CD14-positive monocyte (primary cell): ENCODE data around the gene BIRC2. TPM values are rescaled to one million over a fixed set of nuclear protein-coding genes. Genes with fewer than 3 reads are reported as not detected.

Source experiments
- DNase-seq, 3 donors: peaks; one replicate each; pipeline ENCODE4 v3.0.0-alpha.2; 2011 to 2022
- H2AFZ ChIP-seq: 2 replicates; pipeline ENCODE4 v1.6.0; 2012; ENCODE audit warnings: mild to moderate bottlenecking, low read depth, low read length, inconsistent platforms; ENCODE audit not compliant: insufficient read depth, poor library complexity, severe bottlenecking
- H3K27ac ChIP-seq, 2 donors: 1 replicate in 1 of 2; 2 replicates in 1 of 2; pipeline ENCODE4 v1.5.1; 2012 to 2013; ENCODE audit warnings: low read length in 2 of 2, control low read depth in 1 of 2, inconsistent platforms in 1 of 2, low read depth in 1 of 2, mild to moderate bottlenecking in 1 of 2
- H3K27me3 ChIP-seq, 2 donors: one replicate each; pipeline versions ENCODE4 v1.6.0 to v1.6.1; 2011 to 2013; ENCODE audit warnings: low read length in 2 of 2; ENCODE audit not compliant: control insufficient read depth in 2 of 2, insufficient read depth in 2 of 2
- H3K36me3 ChIP-seq, 2 donors: replicated peaks in 1 of 2; 1 replicate in 1 of 2; 2 replicates in 1 of 2; pipeline versions ENCODE4 v1.5.1 to v1.6.1; 2012 to 2013; ENCODE audit warnings: low read length in 2 of 2, control low read depth in 1 of 2, inconsistent platforms in 1 of 2, mild to moderate bottlenecking in 1 of 2; ENCODE audit not compliant: insufficient read depth in 2 of 2, control insufficient read depth in 1 of 2
- H3K4me1 ChIP-seq, 2 donors: 1 replicate in 1 of 2; 2 replicates in 1 of 2; pipeline versions ENCODE4 v1.5.1 to v1.6.1; 2012 to 2013; ENCODE audit warnings: low read length in 2 of 2, control low read depth in 1 of 2, inconsistent platforms in 1 of 2, mild to moderate bottlenecking in 1 of 2, moderate library complexity in 1 of 2; ENCODE audit not compliant: insufficient read depth in 2 of 2, control insufficient read depth in 1 of 2
- H3K4me2 ChIP-seq: replicated peaks from 2 replicates; pipeline ENCODE3; 2012; ENCODE audit warnings: low read length, moderate library complexity, mild to moderate bottlenecking; ENCODE audit not compliant: poor library complexity, severe bottlenecking; ENCODE audit errors: extremely low read depth
- H3K4me3 ChIP-seq, 3 experiments: fragments of 200-600 bp in 1 of 3; sonication (generic) in 1 of 3; replicated peaks in 1 of 3; 1 replicate in 2 of 3; 2 replicates in 1 of 3; pipeline ENCODE4 v1.5.1; 2011 to 2013; ENCODE audit warnings: low read length in 3 of 3, mild to moderate bottlenecking in 3 of 3, control low read depth in 2 of 3, low read depth in 2 of 3, inconsistent platforms in 1 of 3, moderate library complexity in 1 of 3
- H3K79me2 ChIP-seq: 2 replicates; pipeline ENCODE4 v1.6.0; 2012; ENCODE audit warnings: mild to moderate bottlenecking, control low read depth, inconsistent platforms, low read length, moderate library complexity; ENCODE audit not compliant: insufficient read depth
- H3K9ac ChIP-seq: 2 replicates; pipeline ENCODE4 v1.6.0; 2017; ENCODE audit warnings: low read length, mild to moderate bottlenecking; ENCODE audit not compliant: insufficient read depth, poor library complexity, severe bottlenecking
- H3K9me3 ChIP-seq, 2 donors: replicated peaks in 1 of 2; 1 replicate in 1 of 2; 2 replicates in 1 of 2; pipeline versions ENCODE4 v1.5.1 to v1.6.1; 2012 to 2013; ENCODE audit warnings: low read length in 2 of 2, control low read depth in 1 of 2; ENCODE audit not compliant: control insufficient read depth in 1 of 2, insufficient read depth in 1 of 2
- H4K20me1 ChIP-seq: 2 replicates; pipeline ENCODE4 v1.6.0; 2012; ENCODE audit warnings: mild to moderate bottlenecking, low read length, control low read depth, moderate library complexity; ENCODE audit not compliant: insufficient read depth
- H3K27ac Mint-ChIP-seq, 7 donors: one replicate each; pipeline ENCODE4 v1.8.0; 2020; ENCODE audit warnings: mild to moderate bottlenecking in 7 of 7, mixed read lengths in 7 of 7, moderate library complexity in 6 of 7, inconsistent platforms in 2 of 7
- H3K27me3 Mint-ChIP-seq, 3 donors: one replicate each; pipeline ENCODE4 v1.8.0; 2021 to 2022; ENCODE audit warnings: low read depth in 3 of 3, mild to moderate bottlenecking in 3 of 3, mixed read lengths in 3 of 3, moderate library complexity in 3 of 3, inconsistent platforms in 1 of 3
- H3K36me3 Mint-ChIP-seq, 2 donors: one replicate each; pipeline ENCODE4 v1.8.0; 2020; ENCODE audit warnings: mixed read lengths in 2 of 2, inconsistent platforms in 1 of 2, mild to moderate bottlenecking in 1 of 2
- H3K4me1 Mint-ChIP-seq: one replicate; pipeline ENCODE4 v1.8.0; 2020; ENCODE audit warnings: mild to moderate bottlenecking, mixed read lengths
- H3K4me3 Mint-ChIP-seq, 2 donors: one replicate each; pipeline ENCODE4 v1.8.0; 2020; ENCODE audit warnings: mild to moderate bottlenecking in 2 of 2, mixed read lengths in 2 of 2, moderate library complexity in 1 of 2
- H3K9me3 Mint-ChIP-seq, 7 donors: one replicate each; pipeline ENCODE4 v1.8.0; 2020 to 2022; ENCODE audit warnings: mixed read lengths in 7 of 7, mild to moderate bottlenecking in 6 of 7, moderate library complexity in 6 of 7, inconsistent platforms in 2 of 7
- CTCF ChIP-seq: fragments of 200-600 bp; IDR thresholded peaks from one replicate; pipeline ENCODE4 v1.8.0; 2022; ENCODE audit warnings: antibody characterized with exemption, mild to moderate bottlenecking
- WGBS: methylation state at CpG from one replicate; pipeline ENCODE4 v1.1.5; 2013; ENCODE audit warnings: missing lambda C conversion rate; ENCODE audit not compliant: insufficient coverage; 5-methylcytosine and 5-hydroxymethylcytosine counted together
- intact Hi-C, 2 donors: fragments of 100-400 bp; cut with micrococcal nuclease; formaldehyde crosslinking; loops; one replicate each; pipeline versions ENCODE4 v1.15.0 to v1.15.1; 2023
- polyA plus RNA-seq, 3 donors: library from polyadenylated mRNA; depleted of rRNA in 1 of 3; unstranded in 2 of 3; stranded (reverse) in 1 of 3; fragments of 300-500 nt in 2 of 3; fragments of >200 nt in 1 of 3; fragmentation: Illumina TruSeq in 2 of 3; gene quantifications; 1 replicate in 2 of 3; 2 replicates in 1 of 3; pipeline ENCODE4 v1.2.3, GENCODE V29; 2012 to 2021

The BIRC2 gene
- polyA plus RNA-seq, 3 donors, result 25.3 to 54.7 (median 50.2) TPM

GRCh38 chr11:102331341-102331740, 15.7 kb upstream of the BIRC2 start:
- Histone ChIP-seq H3K79me2 (no peaks in the 10 kb centered on the region), H3K9me3 (no peaks in the 10 kb centered on the region), H2AFZ (no peak overlapping the region), H3K4me2 (no peak overlapping the region), H3K4me3 (no peak overlapping the region), H3K27ac (no peak overlapping the region), H4K20me1 (peaks cover 7% of the 10 kb centered on the region), H3K27me3 (no peaks in the 10 kb centered on the region), H3K9ac (no peak overlapping the region), H3K4me1 (no peaks in the 10 kb centered on the region), H3K36me3 (peaks cover 32 to 72% of the 10 kb centered on the region in 2 donors)
- intact Hi-C loops, result no loop called here
- Mint-ChIP-seq H3K36me3 (peaks cover 54 to 55% of the 10 kb centered on the region in 2 donors), H3K4me3 (no peak overlapping the region), H3K27ac (no peak overlapping the region), H3K9me3 (no peaks in the 10 kb centered on the region), H3K27me3 (peaks cover 0 to 2% (median 0%) of the 10 kb centered on the region in 3 donors), H3K4me1 (no peaks in the 10 kb centered on the region)
- no peak for DNase-seq
- no CpG with 5 or more reads among the region's 2 CpGs for WGBS
- TF ChIP-seq CTCF, result no peak

- Mint-ChIP-seq H3K27me3 (peaks cover 0 to 2% (median 0%) of the 10 kb centered on the region in 3 donors), H3K9me3 (no peaks in the 10 kb centered on the region), H3K4me3 (no peak overlapping the region), H3K36me3 (peaks cover 52 to 54% of the 10 kb centered on the region in 2 donors), H3K4me1 (no peaks in the 10 kb centered on the region), H3K27ac (no peak overlapping the region)
- Histone ChIP-seq H3K27ac (no peak overlapping the region), H3K9me3 (no peaks in the 10 kb centered on the region), H3K4me2 (no peak overlapping the region), H3K4me3 (no peak overlapping the region), H3K79me2 (no peaks in the 10 kb centered on the region), H3K9ac (no peak overlapping the region), H3K4me1 (no peaks in the 10 kb centered on the region), H2AFZ (no peak overlapping the region), H3K36me3 (peaks cover 41 to 72% of the 10 kb centered on the region in 2 donors), H4K20me1 (peaks cover 4% of the 10 kb centered on the region), H3K27me3 (no peaks in the 10 kb centered on the region)
- no peak for TF ChIP-seq CTCF
- no peak for DNase-seq
- WGBS, result 86% methylated on average over 1 of the region's 1 CpG
- intact Hi-C loops, result no loop called here
Observed at GRCh38 chr11:102332611-102332994, 14.4 kb upstream of the BIRC2 start.
